Fibroblast of skin of left biceps (primary cell): Measurements from ENCODE around the gene RTP5.
"Not testable (repeated sequence)": the region's sequence is repeated elsewhere in the genome, so short reads cannot be mapped to it uniquely, and the experiment has no call there.

ENCODE experiments used
- DNase-seq, 2 experiments: peaks; one replicate each; pipeline ENCODE4 v3.0.0-alpha.2; 2013; ENCODE audit warnings: low read depth in 2 of 2

Gene RTP5

GRCh38 chr2:241922816-241923601 lies 53.5 kb downstream of the RTP5 start:
- DNase-seq: not testable (repeated sequence)
